ENCODE measurements around the gene NSUN6.

The NSUN6 gene

DNA sequence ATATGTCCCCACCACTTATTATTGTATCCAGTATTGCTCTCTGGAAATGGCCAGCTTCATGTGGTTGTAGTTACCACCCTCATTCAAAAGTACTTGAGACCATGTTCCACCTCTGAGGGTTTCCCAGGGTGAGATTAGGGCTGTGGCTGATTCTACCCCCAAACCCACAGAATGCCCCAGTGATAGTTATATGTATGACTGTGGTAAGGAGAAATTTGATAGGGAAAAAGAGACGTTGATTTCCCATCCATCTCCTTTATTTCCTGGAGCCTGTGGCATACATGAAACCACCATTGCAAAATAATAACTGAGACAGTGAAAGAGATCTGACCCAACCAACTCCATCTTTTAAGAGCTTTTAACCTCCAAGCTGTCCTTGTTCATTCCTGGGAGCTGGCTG, 33.0 kb upstream of the NSUN6 start:
- Histone ChIP-seq H3K36me3 (peaks cover 3 to 39% (median 26%) of the 10 kb centered on the region in 11 experiments; a peak in 18 of 22 replicates), H3K9me3 (replicated peaks in 1 of 11) (no peaks in the 10 kb centered on the region), H3K27ac (no peak overlapping the region), H3K4me3 (no peak overlapping the region), H3K4me2 (no peak overlapping the region), H3K4me1 (peaks cover 0 to 8% (median 0%) of the 10 kb centered on the region in 10 experiments; a peak in 3 of 20 replicates), H4K20me1 (no peaks in the 10 kb centered on the region; a peak in 1 of 22 replicates), H3K9ac (no peak overlapping the region), H3K27me3 (no peaks in the 10 kb centered on the region)
- TF ChIP-seq Cebpa-rat (IDR thresholded peaks at IDR 0.05), result no peak

DNA sequence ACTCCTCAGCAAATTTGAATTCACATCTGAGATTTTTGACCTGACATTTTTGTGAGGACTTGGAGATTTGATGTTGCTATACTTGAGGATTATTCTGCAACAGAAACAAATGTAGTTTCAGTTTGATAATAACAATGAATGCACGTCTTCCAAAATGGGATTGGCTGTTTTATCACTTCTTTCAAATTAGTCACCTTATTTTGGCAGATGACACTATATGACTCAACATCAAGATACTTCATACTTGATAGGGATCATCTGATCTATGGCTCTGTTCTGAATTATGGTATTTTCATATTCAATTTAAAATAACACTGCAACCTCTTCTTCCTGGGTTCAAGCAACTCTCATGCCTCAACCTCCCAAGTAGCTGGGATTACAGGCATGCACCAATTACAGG, 32.0 kb upstream of the NSUN6 start:
- Histone ChIP-seq H3K4me1 (peaks cover 0 to 1% (median 0%) of the 10 kb centered on the region in 10 experiments; a peak in 1 of 20 replicates), H3K36me3 (peaks cover 6 to 49% (median 28%) of the 10 kb centered on the region in 11 experiments; a peak in 19 of 22 replicates), H3K9ac (no peak overlapping the region), H3K27ac (no peak overlapping the region), H3K9me3 (replicated peaks in 1 of 11) (no peaks in the 10 kb centered on the region), H3K4me2 (no peak overlapping the region), H3K4me3 (no peak overlapping the region), H4K20me1 (no peaks in the 10 kb centered on the region; a peak in 1 of 22 replicates), H3K27me3 (no peaks in the 10 kb centered on the region)
- no peak for TF ChIP-seq Cebpa-rat (IDR thresholded peaks at IDR 0.05)

DNA sequence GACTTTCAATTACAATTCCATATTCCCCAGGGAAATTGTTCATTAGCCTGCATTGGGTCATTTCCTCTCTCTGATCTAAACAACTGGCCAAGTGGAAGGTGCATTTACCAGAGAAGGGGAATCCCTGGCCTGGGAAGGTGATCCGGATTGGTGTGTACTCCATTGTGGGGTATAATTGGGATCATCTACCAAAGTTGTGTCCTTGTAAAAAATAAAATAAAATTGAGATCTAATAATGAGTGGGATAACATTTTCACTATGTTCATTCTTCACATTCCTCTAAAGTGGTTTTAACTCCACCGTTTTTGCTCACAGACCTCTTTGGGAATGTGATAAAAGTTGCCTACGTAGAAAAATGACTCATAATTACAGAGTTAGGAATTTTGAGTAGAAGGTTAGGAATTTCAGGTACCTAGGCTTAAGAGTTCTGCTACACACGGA, 30.6 kb upstream of the NSUN6 start:
- Histone ChIP-seq H3K9ac (no peak overlapping the region), H3K27me3 (no peaks in the 10 kb centered on the region), H4K20me1 (no peaks in the 10 kb centered on the region; a peak in 1 of 22 replicates), H3K4me2 (no peak overlapping the region), H3K27ac (no peak overlapping the region), H3K9me3 (replicated peaks in 1 of 11) (no peaks in the 10 kb centered on the region), H3K36me3 (peaks cover 9 to 59% (median 37%) of the 10 kb centered on the region in 11 experiments; a peak in 20 of 22 replicates), H3K4me1 (no peaks in the 10 kb centered on the region), H3K4me3 (no peak overlapping the region)
- TF ChIP-seq Cebpa-rat (IDR thresholded peaks at IDR 0.05), result no peak

DNA sequence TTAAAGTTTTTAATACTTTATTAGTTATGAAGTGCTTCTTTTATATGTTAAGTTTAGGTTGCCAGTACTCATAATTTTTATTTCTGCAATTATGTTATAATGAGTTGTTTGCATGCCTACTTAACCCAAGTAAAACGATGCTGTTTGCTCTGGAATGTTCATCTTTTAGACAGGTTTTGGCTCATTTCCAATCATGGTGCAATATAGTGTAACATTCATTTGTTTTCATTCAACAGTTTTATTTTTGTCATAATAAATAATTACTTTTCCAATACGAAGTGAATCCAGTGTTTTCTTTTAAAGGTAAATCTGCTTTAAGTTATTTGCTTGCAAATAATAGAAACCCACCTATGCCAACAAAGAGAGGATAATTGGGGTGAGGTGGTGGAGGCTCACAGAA, 30.0 kb upstream of the NSUN6 start:
- Histone ChIP-seq H3K4me1 (no peaks in the 10 kb centered on the region), H3K4me3 (no peak overlapping the region), H3K9me3 (replicated peaks in 1 of 11) (no peaks in the 10 kb centered on the region), H3K27me3 (no peaks in the 10 kb centered on the region), H3K9ac (no peak overlapping the region), H3K27ac (no peak overlapping the region), H3K36me3 (peaks cover 13 to 65% (median 41%) of the 10 kb centered on the region in 11 experiments; a peak in 20 of 22 replicates), H3K4me2 (no peak overlapping the region), H4K20me1 (no peaks in the 10 kb centered on the region; a peak in 1 of 22 replicates)
- no peak for TF ChIP-seq Cebpa-rat (IDR thresholded peaks at IDR 0.05)

DNA sequence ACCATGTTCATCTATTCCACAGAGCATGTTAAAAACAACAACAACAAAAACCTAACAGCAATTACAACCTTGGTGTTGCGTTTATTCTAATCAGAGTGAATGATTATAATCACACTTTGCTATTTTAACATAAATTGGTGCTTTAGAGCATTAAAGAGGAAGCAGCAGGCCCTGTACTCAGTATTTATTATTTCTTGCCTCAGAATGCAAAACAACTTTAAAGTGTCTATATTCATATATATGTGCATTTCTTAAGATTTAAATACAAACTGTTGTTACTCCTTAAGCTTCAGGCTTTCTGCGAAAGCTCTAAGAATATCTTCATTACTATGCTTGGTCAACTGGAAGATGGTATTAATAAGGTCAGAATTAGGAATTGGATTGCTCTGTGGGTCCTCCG, 29.4 kb upstream of the NSUN6 start:
- Histone ChIP-seq H3K27me3 (no peaks in the 10 kb centered on the region), H4K20me1 (no peaks in the 10 kb centered on the region; a peak in 2 of 22 replicates), H3K4me2 (no peak overlapping the region), H3K4me1 (no peaks in the 10 kb centered on the region), H3K9ac (no peak overlapping the region), H3K9me3 (replicated peaks in 1 of 11) (no peaks in the 10 kb centered on the region), H3K36me3 (peaks cover 18 to 71% (median 47%) of the 10 kb centered on the region in 11 experiments; a peak in 21 of 22 replicates), H3K27ac (no peak overlapping the region), H3K4me3 (no peak overlapping the region)
- no peak for TF ChIP-seq Cebpa-rat (IDR thresholded peaks at IDR 0.05)

DNA sequence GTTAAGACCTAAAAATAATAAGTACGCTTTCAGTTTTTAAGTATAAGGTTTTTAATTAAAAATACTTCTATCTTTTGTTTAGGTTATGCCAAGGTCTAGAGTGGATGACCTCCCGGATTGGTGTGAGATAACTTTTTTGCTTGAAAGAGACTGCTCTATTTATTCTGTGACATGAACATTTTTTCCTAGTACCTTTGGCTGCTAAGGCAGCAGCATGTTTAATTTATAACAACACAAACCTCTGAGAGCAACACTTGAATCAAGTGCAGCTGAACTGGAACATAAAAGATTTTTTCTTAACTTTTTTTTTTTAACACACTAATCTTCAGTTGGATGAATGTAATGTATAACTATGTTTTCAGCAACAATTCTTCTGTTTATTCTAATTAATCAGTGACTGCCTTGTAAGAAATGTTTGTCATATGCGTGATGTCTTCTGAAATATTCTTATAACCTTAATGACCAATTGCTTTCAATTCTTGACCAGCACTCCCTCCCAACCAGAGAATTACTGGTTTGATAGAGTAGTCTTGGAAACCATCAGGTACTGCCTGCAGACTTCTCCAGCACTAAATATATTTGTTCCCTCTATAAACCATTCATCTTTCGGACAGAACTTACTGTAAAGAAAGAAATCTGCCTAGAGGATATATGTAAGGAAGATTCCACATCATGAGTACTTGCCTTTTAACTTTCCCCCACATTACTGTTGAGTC, 23.9 kb upstream of the NSUN6 start:
- no peaks in the 10 kb centered on the region for H3K9me3 ChIP-seq (replicated peaks in 1 of 11)
- H4K20me1 ChIP-seq, result peaks cover 0 to 37% (median 12%) of the 10 kb centered on the region in 11 experiments; a peak in 14 of 22 replicates
- H3K4me1 ChIP-seq, result no peaks in the 10 kb centered on the region
- no peak overlapping the region for H3K4me3 ChIP-seq
- no peak overlapping the region for H3K4me2 ChIP-seq
- H3K27ac ChIP-seq, result no peak overlapping the region
- H3K9ac ChIP-seq, result no peak overlapping the region
- peaks cover 61 to 96% (median 79%) of the 10 kb centered on the region in 11 experiments for H3K36me3 ChIP-seq
- TF ChIP-seq Cebpa-rat (IDR thresholded peaks at IDR 0.05), result no peak
- no peaks in the 10 kb centered on the region for H3K27me3 ChIP-seq

DNA sequence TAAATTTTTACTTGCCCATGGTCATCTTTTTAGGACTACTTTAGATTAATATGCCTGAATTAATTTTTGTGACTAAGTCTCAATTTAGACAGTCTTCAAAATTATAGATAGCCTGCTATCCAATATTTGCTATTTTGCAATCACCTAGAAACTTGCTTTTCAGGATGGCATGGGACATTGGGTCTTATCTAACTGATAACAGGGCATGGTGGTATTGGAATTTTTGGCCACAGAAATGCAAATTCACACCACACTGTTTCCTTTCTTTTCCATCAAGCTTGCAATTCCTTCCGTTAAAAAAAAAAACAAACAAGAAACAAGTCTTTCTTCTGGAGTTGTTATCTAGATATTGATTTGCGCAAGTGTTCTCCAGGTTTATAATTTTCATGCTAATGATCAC, 16.6 kb upstream of the NSUN6 start:
- Histone ChIP-seq H3K27ac (no peak overlapping the region), H3K4me1 (peaks cover 0 to 9% (median 0%) of the 10 kb centered on the region in 10 experiments; a peak in 4 of 20 replicates), H3K36me3 (peaks cover 71 to 100% (median 89%) of the 10 kb centered on the region in 11 experiments), H3K9me3 (replicated peaks in 1 of 11) (no peaks in the 10 kb centered on the region), H3K4me3 (no peak overlapping the region), H3K9ac (no peak overlapping the region), H3K4me2 (no peak overlapping the region), H4K20me1 (peaks cover 25 to 94% (median 72%) of the 10 kb centered on the region in 11 experiments; a peak in 21 of 22 replicates), H3K27me3 (no peaks in the 10 kb centered on the region)
- no peak for TF ChIP-seq Cebpa-rat (IDR thresholded peaks at IDR 0.05)

DNA sequence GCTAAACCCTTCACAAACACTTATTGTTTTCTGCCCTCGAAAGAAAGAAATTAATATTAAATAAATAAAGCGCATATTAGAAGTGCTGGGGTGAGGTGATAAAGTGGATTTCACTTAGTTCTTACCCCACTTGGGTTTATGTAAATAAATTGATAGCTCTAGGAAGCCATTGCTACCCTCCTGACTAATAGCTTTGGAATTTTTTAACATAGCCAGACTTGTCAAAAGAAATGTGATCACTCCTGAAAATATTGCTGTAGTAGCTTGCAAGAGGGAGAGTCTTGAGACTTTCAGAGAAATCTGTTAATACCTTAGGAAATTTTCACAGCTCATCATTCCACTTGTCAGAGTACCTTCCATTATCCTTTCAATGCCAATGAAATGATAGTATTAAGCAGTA, 15.4 kb upstream of the NSUN6 start:
- Histone ChIP-seq H3K27me3 (no peaks in the 10 kb centered on the region), H3K4me3 (no peak overlapping the region), H3K9ac (no peak overlapping the region), H3K27ac (no peak overlapping the region), H4K20me1 (peaks cover 35 to 100% (median 81%) of the 10 kb centered on the region in 11 experiments; a peak in 21 of 22 replicates), H3K4me1 (peaks cover 4 to 16% (median 9%) of the 10 kb centered on the region in 10 experiments), H3K9me3 (replicated peaks in 1 of 11) (no peaks in the 10 kb centered on the region; a peak in 1 of 22 replicates), H3K36me3 (peaks cover 64 to 100% (median 88%) of the 10 kb centered on the region in 11 experiments), H3K4me2 (no peak overlapping the region)
- no peak for TF ChIP-seq Cebpa-rat (IDR thresholded peaks at IDR 0.05)

DNA sequence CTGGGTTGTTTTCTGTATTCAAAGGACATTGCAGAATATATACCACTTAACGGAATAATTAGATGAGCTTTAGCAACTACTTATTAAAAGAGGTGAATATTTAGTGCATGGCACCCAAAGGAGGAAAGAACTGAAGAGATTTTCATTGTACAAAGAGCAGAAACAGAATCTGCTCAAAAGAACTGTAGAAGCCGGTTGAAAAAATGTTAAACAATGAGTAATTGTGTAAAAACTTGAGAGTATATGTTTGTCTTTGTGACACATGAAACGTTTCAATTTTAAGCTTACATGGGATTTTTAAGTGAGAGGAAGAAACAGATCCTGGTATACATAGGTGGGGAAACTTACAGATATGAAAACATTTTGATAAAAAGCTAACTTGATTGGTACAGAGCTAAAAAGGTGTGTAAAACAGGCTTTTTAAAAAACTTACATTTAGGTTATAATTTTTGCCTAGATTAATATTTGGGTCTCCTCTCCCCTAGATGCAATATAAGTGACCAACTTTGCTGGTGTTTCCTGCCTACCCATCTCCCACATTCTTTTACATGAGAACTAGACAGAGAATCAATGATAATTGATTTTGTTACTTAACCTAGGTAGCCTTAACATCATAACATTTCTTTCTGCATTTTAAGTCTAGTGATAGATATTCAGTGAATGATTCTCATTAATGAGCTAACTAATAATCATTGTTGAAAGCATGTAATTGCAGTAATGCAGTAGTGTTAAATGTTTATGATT, 14.6 kb upstream of the NSUN6 start:
- Histone ChIP-seq H3K4me3 (no peak overlapping the region), H3K9ac (no peak overlapping the region), H3K27me3 (no peaks in the 10 kb centered on the region), H3K36me3 (peaks cover 57 to 100% (median 84%) of the 10 kb centered on the region in 11 experiments), H3K9me3 (replicated peaks in 1 of 11) (no peaks in the 10 kb centered on the region; a peak in 1 of 22 replicates), H3K4me1 (peaks cover 12 to 24% (median 17%) of the 10 kb centered on the region in 10 experiments), H3K27ac (no peak overlapping the region), H3K4me2 (no peak overlapping the region), H4K20me1 (peaks cover 38 to 100% (median 81%) of the 10 kb centered on the region in 11 experiments; a peak in 21 of 22 replicates)
- no peak for TF ChIP-seq Cebpa-rat (IDR thresholded peaks at IDR 0.05)

Measured in BLaER1 treated with 17β-estradiol and CSF1 and Interleukin-3, amounts not matched to agents 10 nM and 100 nM (cell line).